ENCODE results near the gene CACNA2D3.

Gene CACNA2D3

DNA sequence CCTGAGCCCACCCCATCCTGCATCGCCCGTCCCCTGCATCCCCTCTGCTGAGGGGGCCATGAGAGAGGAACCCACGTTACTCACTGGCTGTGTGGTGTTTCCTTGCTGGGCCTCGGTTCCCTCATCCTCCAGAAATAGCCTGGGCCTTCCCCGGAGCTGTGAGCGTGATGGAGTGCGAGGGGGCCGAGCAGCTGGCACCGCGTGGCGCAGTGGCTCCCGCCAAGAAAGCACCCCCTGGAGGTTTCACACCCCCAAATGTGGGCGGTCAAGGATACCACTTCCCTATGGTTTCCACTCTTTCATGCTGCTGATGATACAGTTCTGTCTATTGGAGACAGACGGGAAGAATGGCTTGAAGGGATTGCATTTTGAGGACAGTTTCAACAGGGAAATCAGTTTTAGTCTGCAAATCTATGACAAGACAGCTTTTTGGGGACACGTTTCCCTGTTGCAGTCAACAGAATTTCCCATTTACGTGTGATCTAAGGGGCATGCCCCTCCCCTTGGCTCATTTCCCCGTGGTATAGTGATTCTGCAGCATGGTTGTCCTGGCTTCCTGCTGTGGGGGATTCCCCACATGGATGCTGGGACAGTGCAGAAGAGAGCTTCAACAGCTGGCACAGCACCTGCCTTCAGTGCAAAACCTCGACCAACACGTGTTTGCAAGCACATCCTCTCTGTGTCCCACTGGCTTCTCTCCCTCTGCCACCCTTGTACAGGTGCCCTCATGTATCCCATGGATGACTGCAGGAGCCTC lies 428.0 kb downstream of the CACNA2D3 start:
- H3K4me3 ChIP-seq (ENCODE audit: low read depth, low read length), result no peak overlapping the region

DNA sequence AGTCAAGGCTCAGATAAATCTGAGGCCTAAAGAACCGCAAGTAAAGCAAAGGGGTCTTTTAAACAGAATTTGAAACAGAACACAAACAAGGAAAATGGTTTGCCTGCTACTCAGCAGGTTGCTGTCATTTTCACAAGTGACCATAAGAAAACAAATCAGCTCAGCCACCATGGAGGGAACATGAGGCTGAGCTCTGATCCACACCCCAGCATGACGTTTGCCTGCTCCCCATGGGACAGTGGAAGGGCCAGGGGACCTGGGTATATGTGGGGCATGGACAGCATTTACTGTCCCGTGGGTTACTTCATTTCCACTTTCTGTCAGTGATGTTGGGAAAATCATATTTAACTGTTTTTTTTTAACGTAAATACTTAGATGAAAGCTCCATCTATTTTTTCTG lies 434.3 kb downstream of the CACNA2D3 start:
- no peak overlapping the region for H3K4me3 ChIP-seq (ENCODE audit: low read depth, low read length)

DNA sequence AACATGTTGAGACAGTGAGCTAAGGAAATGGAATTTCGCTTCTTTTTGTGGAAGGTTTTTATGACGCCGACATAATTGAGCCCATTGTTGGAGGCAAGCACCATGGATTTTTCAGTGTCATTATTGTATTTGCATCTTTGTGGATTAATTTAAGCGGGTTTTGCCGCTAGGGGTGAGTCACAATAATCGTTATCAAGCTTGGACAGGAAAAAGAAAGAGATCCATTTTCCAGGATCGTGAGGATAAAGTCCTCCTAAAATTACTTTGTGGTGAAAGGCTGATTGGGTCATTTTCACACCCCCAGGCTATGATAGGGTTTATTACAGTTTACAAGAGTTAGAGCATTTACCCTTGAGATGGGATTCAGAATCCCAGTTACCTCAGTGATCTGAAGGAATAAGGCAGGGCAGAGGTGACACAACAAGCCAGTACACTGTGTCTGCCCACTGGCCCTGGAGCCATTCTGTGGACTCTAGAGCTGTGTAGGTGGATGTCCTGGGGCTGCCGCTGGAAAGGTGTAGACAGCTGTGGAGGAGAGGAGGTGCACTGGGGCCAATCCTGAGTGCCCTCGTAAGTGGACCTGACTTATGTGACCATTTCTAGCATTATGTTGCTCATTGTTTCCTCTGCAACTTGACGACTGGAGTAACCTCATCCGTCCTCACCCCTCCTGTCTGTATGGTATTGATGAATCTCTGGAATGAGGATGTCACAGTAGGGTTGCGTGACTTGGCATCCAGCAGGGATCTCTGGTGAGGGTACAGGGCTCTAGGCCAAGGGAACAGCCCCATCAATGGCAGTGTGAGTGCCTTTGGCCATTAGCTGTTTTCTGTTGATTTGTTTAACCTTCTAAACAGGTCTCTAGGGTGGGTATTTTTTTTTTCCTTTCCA lies 435.4 kb downstream of the CACNA2D3 start:
- no peak overlapping the region for H3K4me3 ChIP-seq (ENCODE audit: low read depth, low read length)

DNA sequence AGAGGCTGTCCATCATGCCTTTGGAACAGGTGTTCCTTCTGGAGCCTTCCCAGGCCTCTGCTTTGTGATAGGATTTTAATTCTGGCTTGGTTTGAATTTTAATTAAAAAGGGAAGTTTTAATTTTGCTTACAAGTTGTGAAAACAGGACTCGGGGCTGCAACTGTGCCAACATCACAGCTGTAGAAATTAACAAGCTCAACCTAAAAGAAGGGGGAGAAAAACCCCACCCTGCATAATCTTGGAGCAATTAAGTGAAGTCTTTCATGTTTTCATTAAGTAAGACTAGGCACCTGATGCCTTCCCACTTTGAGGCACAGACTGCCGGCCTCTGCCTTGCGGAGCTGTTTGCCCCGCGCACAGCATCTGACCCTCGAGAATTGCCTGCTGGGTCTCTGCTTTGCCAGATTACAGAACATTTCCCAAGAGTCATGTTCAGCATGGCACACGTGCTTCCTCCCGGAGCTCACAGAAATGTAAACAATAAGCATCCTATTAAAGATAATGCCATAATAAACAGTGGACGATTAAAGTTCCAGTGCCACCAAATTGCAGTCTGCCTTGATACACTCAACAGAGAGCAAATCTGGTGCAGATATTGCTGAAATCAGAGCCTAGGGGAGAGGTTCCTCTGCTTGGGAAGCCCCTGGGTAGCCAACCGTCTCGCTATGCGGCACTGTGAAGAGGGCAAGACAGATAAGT lies 441.3 kb downstream of the CACNA2D3 start:
- no peak overlapping the region for H3K4me3 ChIP-seq (ENCODE audit: low read depth, low read length)

DNA sequence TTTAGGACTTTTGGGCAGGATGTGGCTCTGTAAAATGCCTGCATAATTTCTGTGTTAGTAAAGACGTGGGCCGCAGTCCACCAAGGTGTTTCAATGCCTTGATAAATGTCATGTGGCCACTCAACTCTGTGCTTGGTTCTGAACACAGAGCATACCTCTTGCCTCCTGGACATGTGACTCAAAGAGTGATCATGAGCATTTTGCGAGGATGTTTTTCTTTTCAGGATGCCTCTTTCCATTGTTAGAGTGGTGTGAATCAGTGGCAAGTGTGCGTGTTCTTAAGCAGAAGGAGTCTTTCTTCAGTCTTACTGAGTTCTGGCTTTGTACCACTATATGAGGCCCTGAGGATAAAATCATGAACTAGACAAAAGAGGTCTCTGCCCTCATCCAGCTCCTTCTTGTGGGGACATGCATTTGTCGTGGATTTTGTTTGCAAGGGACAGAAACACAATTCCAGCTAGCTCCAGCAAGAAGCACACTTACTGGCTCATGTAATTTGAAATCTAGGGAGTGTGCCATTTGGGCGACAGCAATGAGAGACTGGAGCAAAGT lies 442.1 kb downstream of the CACNA2D3 start:
- no peak overlapping the region for H3K4me3 ChIP-seq (ENCODE audit: low read depth, low read length)

DNA sequence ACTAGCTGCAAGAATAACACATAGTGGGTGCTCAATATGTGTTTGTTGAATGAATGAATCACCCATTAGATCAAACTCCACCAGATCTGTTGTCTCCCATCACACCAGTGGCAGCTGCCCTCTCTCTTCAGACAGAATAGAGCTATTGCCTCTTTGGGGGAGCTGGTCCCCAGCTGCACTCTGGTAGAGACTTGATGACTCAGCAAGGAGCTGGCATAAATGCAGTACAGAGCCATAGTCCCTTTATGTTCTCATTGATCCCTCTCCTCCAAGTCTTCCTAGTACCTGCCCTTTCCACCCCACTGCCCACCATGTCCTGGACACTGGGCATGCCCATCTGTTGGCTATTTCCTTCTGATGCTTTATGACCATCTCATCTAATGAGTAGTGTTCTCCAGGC lies 443.6 kb downstream of the CACNA2D3 start:
- no peak overlapping the region for H3K4me3 ChIP-seq (ENCODE audit: low read depth, low read length)

DNA sequence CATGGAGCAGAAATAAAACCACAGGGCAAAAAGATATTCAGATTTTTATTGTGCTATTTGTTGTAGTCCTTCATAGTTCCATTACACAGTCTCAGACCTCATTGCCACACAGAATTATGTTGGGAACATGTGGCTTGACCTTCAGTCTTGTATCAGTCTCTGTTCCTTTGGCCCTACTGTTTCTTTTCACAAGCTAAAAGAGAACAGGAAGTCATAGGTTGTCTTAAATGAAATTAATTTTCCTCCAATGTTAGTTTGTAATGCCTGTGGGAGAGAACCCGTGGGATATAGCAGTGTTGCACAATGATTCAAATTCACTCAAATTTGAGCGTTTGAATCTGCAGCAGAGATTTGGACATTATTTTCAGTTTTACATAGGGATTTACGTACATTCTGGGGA lies 445.6 kb downstream of the CACNA2D3 start:
- no peak overlapping the region for H3K4me3 ChIP-seq (ENCODE audit: low read depth, low read length)

DNA sequence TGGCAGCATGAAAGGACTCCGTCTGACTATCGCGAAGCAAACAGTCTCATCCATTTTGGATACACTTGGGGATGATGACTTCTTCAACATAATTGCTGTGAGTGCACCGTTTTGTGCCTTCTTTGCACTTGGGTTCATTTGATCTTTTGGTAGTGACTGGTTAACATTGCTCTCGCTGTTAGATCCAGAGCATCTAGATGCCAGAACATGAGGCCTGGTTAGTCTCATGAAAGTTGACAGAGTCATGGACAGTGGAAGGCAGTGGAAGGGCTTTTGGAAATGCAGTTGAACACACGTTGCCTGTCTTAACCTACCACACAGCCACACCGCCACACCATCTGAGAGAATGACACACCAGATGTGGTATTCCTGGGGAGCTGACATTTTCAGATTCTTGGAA lies 447.7 kb downstream of the CACNA2D3 start:
- H3K4me3 ChIP-seq (ENCODE audit: low read depth, low read length), result no peak overlapping the region

DNA sequence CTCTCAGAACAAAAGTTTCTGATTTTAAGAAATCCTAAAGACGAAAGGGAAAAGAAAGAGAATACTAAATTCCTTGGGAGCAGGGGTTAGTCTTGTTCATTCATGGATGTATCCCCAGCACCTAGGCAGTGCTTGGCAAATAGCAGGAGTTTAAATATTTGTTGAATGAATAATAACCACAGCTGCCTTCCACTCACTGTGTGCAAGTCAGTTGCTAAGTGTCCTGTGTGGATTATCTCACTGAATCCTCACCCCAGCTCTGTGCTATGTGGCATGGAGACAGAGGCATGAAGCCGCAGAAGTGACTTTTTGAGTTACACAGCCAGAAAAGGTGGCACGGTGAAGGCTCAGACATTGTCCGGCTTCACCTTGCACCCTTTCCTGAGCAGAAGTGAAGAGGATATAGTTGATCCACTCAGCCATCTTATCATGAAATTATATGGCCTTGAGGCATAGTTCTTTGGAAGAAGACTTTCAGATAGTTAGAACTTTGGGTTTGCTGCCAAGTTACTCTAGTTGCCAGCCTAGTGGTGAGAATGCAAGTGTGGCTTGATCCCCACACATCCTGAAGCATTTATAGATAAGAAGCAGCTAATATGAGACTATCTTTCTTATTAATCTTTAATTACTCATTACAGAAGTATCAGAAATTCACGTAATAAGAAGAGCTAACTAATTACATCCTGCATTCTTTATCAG lies 450.0 kb downstream of the CACNA2D3 start:
- H3K4me3 ChIP-seq (ENCODE audit: low read depth, low read length), result no peak overlapping the region

DNA sequence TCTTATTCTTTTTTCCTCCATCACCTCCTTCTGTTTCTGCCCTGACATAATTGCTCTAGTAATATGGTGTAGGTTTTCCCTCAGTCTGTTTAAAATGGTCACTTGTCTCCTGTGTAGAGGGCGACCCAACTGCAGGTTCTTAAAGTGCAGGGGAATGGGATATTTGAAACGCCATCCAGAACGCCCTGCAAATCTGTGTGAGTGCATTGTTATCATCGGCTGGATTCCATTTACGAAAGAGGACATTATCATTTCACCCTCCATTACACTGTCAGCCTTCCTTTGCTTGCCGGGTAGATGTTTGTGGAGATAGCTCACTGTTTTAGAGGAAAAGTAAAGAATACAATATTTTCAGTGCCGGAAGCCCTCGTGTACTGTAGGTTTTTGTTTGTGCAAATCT lies 451.5 kb downstream of the CACNA2D3 start:
- H3K4me3 ChIP-seq (ENCODE audit: low read depth, low read length), result no peak overlapping the region

DNA sequence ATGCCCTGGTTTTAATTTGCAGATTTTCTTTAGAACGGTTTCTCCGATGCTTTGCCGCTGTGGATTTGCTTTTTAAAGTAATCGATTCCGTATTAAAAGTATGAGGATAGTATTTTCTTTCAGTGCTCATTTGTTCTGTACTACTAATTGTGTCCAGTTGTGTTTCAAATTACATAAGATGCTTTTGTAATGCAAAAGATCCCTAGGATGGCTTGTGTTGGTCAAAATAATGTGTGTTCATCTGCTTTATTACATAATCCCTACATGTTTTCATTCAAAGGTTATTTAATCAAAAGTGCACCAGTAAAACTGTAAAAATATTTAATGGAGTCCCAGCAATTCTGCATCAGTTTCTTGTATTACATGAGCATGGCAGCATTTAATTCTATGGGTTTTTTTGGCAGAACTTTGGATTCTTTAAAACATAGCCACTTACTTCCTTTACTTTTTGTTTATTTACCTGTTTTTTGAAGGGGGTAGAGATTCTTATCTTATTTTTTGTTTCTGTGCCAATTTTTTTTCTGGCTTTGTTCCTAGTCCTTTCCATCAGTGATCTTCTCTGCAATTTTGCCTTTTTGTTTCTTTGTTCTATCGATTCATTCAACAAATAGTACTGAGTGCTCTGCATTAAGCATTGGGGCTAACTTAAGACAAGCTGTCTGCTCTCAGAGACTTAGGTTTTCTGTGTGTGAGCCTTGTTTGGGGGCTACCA lies 452.7 kb downstream of the CACNA2D3 start:
- no peak overlapping the region for H3K4me3 ChIP-seq (ENCODE audit: low read depth, low read length)

DNA sequence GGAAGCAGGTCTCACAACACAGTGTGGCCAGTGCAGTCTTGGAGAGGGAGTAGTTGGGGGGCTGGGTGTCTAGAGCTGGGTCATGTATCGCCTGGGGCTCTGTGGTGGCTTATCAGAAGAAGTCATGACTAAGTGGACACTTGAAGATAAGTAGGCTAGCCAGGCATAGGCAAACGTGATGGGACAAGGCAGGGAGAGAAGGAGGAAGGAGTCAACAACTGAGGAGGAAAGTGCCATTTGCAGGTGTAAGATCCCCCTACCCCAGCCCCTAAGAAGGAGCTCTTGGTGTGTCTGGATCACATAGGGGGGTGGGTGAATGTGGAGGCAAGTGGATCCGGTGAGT lies 453.2 kb downstream of the CACNA2D3 start:
- H3K4me3 ChIP-seq (ENCODE audit: low read depth, low read length), result no peak overlapping the region

DNA sequence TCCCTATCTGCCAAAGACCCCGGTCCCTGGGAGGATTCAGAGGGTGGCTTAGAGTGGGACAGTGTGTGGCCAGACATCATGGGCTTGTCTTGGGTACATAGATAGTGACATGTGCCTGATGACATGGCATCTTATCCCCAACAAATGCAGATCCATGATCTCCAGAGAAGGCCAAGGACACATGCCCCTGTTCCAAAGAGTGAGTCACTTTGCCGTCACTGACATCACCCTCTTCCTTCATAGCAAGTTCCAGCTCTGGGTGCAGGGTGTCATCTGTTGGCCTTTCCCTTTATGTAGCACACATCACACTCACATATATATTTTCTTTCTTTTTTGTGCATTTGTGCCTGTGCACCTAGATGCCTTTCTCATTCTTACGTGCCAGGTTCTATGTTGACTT lies 455.0 kb downstream of the CACNA2D3 start:
- H3K4me3 ChIP-seq (ENCODE audit: low read depth, low read length), result no peak overlapping the region

DNA sequence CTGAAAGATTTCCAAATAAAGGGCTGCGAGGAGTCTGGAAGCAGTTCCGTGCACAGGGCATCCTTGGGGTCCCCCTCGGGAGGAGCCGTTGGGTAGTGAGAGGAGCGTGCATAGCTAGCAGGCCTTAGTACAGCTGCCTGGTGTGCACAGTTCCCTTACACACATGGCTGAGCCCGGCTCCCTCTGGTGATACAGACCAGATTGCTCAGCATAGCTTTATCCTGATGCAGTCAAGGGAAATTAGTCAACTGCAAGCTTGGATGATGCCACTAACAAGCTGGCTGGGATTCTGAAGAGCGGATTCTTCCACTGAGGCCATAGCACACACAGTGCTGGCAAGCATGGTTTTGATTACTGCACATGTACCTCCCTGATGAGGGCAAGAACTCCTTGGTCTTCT lies 456.1 kb downstream of the CACNA2D3 start:
- no peak overlapping the region for H3K4me3 ChIP-seq (ENCODE audit: low read depth, low read length)

DNA sequence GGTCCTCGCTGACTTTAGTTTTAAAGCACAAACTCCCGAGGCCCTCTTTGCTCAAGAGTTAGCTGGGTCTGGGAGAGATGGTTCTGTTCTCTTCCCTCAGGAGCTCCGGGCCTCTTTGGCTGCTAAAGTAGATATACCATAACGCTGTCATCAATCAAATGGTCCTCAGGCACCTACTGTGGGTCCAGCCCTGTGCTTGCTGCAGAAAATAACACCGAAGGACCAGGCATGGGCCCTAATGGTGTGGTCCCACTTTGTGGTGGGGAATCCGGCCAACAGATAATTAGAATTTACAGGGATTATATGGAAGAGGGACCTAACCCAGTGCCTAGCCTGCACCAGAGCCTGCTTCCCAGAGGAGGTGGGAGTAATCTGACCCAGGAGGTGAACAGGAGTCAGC lies 458.1 kb downstream of the CACNA2D3 start:
- H3K4me3 ChIP-seq (ENCODE audit: low read depth, low read length), result no peak overlapping the region

DNA sequence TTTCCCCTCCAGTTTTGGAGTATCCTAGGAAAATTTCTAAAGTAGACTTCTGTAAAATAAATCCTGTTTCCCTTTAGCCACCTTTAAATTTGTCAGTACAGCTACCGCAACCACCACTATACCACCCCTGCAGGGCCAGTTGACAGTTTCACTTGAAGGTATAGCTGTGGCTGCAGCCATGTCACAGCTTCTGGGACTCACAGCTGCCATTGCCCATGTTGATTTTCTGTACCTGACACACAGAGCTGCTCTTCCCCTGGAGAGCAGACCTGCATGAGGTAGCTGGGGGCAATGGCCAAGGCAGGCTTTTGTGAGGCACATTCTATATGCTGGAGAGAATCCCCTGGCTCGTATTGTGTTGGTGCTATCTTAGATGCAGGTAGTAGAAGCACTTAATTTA lies 460.1 kb downstream of the CACNA2D3 start:
- no peak overlapping the region for H3K4me3 ChIP-seq (ENCODE audit: low read depth, low read length)

DNA sequence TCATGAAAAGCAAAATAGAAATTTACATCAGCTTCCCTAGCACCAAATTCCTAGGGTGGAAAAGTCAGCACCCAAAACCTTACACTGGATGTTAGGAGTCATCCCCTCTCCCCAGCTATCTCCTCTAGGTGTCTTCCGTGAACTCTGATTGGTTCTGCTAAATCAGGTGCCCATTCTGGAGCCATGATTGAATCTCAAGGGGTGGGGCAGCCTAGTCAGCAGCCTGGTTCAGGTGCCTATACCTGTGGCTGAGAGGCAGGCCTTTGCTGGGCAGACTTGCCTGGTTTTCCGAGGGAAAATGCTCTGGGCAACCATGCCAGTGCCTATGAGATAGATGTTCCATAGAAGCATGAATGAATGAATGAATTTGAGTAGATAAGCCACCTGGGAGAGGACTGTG lies 468.8 kb downstream of the CACNA2D3 start:
- no peak overlapping the region for H3K4me3 ChIP-seq (ENCODE audit: low read depth, low read length)

DNA sequence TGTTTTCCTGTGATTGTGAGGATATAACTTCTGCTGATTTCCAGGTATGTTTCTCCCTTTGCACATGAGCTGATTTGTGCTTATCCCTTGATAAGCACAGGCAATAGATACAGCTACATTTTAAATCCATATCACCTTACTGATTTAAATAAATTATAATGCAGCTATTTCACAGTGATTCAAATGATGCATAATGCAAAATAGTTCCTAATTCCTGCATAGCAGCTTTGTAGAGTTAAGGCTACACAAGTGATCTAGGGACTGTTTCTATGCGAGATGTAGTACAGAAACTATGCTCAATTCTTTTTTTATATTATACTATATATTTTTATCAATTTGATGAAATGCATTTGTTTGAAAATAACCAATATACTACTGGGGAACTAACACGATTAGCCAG lies 471.3 kb downstream of the CACNA2D3 start:
- H3K4me3 ChIP-seq (ENCODE audit: low read depth, low read length), result no peak overlapping the region

DNA sequence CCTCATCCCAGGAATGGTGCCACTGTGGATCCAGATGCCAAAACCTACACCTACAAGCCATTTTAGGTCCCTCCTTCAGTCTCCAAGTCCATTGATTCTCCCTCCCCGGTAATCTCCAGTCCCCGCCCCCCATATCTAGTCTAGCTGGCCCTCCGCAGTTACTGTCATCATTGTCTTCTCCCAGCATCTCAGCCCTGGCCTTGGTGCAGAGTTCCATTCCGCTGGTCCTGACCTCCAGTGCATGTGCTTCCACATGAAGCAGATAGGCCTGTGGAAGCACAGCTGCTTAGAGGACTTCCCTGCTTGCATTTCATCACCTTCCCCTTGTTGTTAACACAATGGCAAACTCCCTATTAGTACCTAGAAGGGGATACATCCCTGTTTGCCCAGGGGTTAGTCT lies 473.7 kb downstream of the CACNA2D3 start:
- H3K4me3 ChIP-seq (ENCODE audit: low read depth, low read length), result no peak overlapping the region

DNA sequence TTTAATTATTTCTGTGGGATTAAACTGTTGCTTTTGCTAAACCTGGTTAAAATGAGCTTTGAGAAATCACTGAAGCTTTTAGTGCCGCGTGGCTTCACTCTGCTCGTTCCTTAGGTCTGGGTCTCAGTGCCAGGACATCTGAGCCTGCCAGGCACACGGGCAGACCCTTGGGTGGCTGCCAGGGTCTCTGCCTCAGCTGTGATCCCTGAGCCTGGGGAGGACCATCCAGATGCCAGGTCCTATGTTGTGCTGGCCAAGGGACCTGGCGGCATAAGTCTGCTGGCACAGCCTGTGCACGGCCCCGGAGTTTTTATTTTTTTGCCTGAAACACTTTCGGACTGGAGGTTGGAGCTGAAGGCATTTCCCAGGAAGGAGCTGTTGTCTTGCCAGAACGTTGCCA lies 477.4 kb downstream of the CACNA2D3 start:
- no peak overlapping the region for H3K4me3 ChIP-seq (ENCODE audit: low read depth, low read length)

Data from iPS-11a (cell line).